HepG2 (cell line): ENCODE data around the gene ME2. TPM values are rescaled to one million over a fixed set of nuclear protein-coding genes. Genes with fewer than 3 reads are reported as not detected.

ENCODE experiments used
- ATAC-seq: fragments of 200-7000 bp; cut with Tn5 transposase; 3 replicates; pipeline ENCODE4 v1.9.1; 2020; ENCODE audit warnings: mild to moderate bottlenecking, moderate library complexity
- BruUV-seq: library from RNA; stranded (reverse); fragments of 400-500 nt; replicated peaks from 2 replicates; lab custom pipeline; 2021; lab: Mats Ljungman, UMichigan
- CTCF ChIA-PET: fragments of 300-600 bp; formaldehyde crosslinking; extraction: SDS; loops from one replicate; lab custom pipeline; 2021; ENCODE audit warnings: low total read pairs, inconsistent platforms, low intra/inter-chr PET ratio; lab: Yijun Ruan, JAX
- POLR2A ChIA-PET: fragments of 350-600 bp; sonication (Branson Sonifier 250); formaldehyde crosslinking; loops from one replicate; lab custom pipeline; 2020; ENCODE audit warnings: antibody characterized with exemption, inconsistent platforms; lab: Yijun Ruan, JAX
- DNase-seq: peaks from one replicate; pipeline ENCODE4 v3.0.0-alpha.2; 2015; ENCODE audit warnings: low spot score
- FAIRE-seq: peaks from 3 replicates; lab custom pipeline; 2011; peaks lifted over from hg19 to GRCh38; lab: Jason Lieb, UNC
- H2AFZ ChIP-seq: one replicate; pipeline ENCODE4 v1.6.1; 2011; ENCODE audit warnings: low read length, inconsistent platforms
- H3K27ac ChIP-seq: fragments of 300-600 bp; 3 replicates; pipeline ENCODE4 v1.8.0; 2011; ENCODE audit warnings: mixed run types, mild to moderate bottlenecking, mixed read lengths, low read length, inconsistent platforms; ENCODE audit not compliant: insufficient read depth; ENCODE audit errors: extremely low read length
- H3K27me3 ChIP-seq, 2 experiments: fragments of 200-600 bp in 1 of 2; 2 replicates in 1 of 2; 3 replicates in 1 of 2; pipeline versions ENCODE4 v1.6.0 to v1.8.0; 2011; ENCODE audit warnings: low read length in 2 of 2, mild to moderate bottlenecking in 2 of 2, moderate library complexity in 2 of 2, inconsistent platforms in 1 of 2; ENCODE audit not compliant: insufficient read depth in 2 of 2, control insufficient read depth in 1 of 2
- H3K36me3 ChIP-seq, 2 experiments: fragments of 200-600 bp in 1 of 2; replicated peaks in 1 of 2; 2 replicates in 1 of 2; 3 replicates in 1 of 2; pipeline versions ENCODE4 v1.5.1 to v1.8.0; 2011; ENCODE audit warnings: low read length in 2 of 2, inconsistent platforms in 1 of 2; ENCODE audit not compliant: insufficient read depth in 2 of 2, control insufficient read depth in 1 of 2
- H3K4me1 ChIP-seq: 2 replicates; pipeline ENCODE4 v1.5.1; 2012; ENCODE audit warnings: low read length, inconsistent platforms; ENCODE audit not compliant: insufficient read depth
- H3K4me2 ChIP-seq: 2 replicates; pipeline ENCODE4 v1.6.0; 2011; ENCODE audit warnings: low read depth, low read length, inconsistent platforms
- H3K4me3 ChIP-seq, 3 experiments: fragments of 200-600 bp in 1 of 3; sonication (generic), shearing (Covaris generic) in 1 of 3; replicated peaks in 1 of 3; 2 replicates each; pipeline ENCODE4 v1.5.1; 2011 to 2016; ENCODE audit warnings: low read length in 3 of 3, inconsistent platforms in 2 of 3, low read depth in 2 of 3, mild to moderate bottlenecking in 2 of 3, control low read depth in 1 of 3, mixed read lengths in 1 of 3; ENCODE audit not compliant: insufficient read depth in 1 of 3
- H3K79me2 ChIP-seq: one replicate; pipeline ENCODE4 v1.6.1; 2011; ENCODE audit warnings: low read length, inconsistent platforms; ENCODE audit not compliant: insufficient read depth
- H3K9ac ChIP-seq: 2 replicates; pipeline ENCODE4 v1.6.0; 2011; ENCODE audit warnings: mild to moderate bottlenecking, low read depth, low read length, inconsistent platforms; ENCODE audit not compliant: insufficient read depth
- H3K9me3 ChIP-seq: 2 replicates; pipeline ENCODE4 v1.5.1; 2012; ENCODE audit warnings: mild to moderate bottlenecking, low read length
- H4K20me1 ChIP-seq: 2 replicates; pipeline ENCODE4 v1.6.0; 2011; ENCODE audit warnings: inconsistent platforms, mild to moderate bottlenecking, low read length, moderate library complexity; ENCODE audit not compliant: insufficient read depth
- ATF1 ChIP-seq: IDR thresholded peaks from 2 replicates; pipeline ENCODE4 v1.6.1; 2016; ENCODE audit warnings: mild to moderate bottlenecking, control low read depth
- ATM ChIP-seq: fragments of 450-650 bp; IDR thresholded peaks from 2 replicates; pipeline ENCODE4 v1.7.1; 2017; ENCODE audit warnings: mild to moderate bottlenecking, borderline replicate concordance
- NFATC3 ChIP-seq: sonication (generic); formaldehyde crosslinking; IDR thresholded peaks from 2 replicates; pipeline ENCODE4 v1.5.1; 2020; ENCODE audit warnings: mild to moderate bottlenecking, missing genetic modification reagents
- ZBTB1 ChIP-seq: sonication (generic); formaldehyde crosslinking; IDR thresholded peaks from 2 replicates; pipeline ENCODE4 v1.4.0; 2020; ENCODE audit warnings: missing genetic modification reagents, borderline replicate concordance
- ZNF160 ChIP-seq: sonication (generic); formaldehyde crosslinking; IDR thresholded peaks from 2 replicates; pipeline ENCODE4 v1.8.0; 2022; ENCODE audit warnings: mild to moderate bottlenecking, inconsistent platforms, missing genetic modification reagents
- ZNF510 ChIP-seq: sonication (generic); formaldehyde crosslinking; IDR thresholded peaks from 2 replicates; pipeline ENCODE4 v1.4.0; 2020; ENCODE audit warnings: low read depth, mild to moderate bottlenecking, missing genetic modification reagents
- ZNF556 ChIP-seq: sonication (generic); formaldehyde crosslinking; IDR thresholded peaks from 2 replicates; pipeline ENCODE4 v1.4.0; 2020; ENCODE audit warnings: mild to moderate bottlenecking, missing genetic modification reagents, borderline replicate concordance
- ZNF567 ChIP-seq: sonication (generic); formaldehyde crosslinking; IDR thresholded peaks from 2 replicates; pipeline ENCODE4 v1.8.1; 2023; ENCODE audit warnings: mild to moderate bottlenecking, missing genetic modification reagents, borderline replicate concordance
- WGBS: methylation state at CpG from one replicate; pipeline ENCODE4 v1.1.6; 2017; ENCODE audit warnings: low lambda C conversion rate; 5-methylcytosine and 5-hydroxymethylcytosine counted together
- in situ Hi-C: cut with HindIII; loops from 2 replicates; pipeline ENCODE4 v1.10.0; 2017; ENCODE audit warnings: low pct_unique_long_range_greater_than_20kb; ENCODE audit not compliant: extremely low pct_ligation_motif_present
- intact Hi-C: fragments of 100-400 bp; cut with micrococcal nuclease; formaldehyde crosslinking; loops from one replicate; pipeline ENCODE4 v1.10.0; 2022; ENCODE audit not compliant: unreplicated experiment
- polyA plus RNA-seq, 8 experiments: library from polyadenylated mRNA; depleted of rRNA in 3 of 8; stranded (reverse) in 7 of 8; unstranded in 1 of 8; fragments of >200 nt; fragmentation: Illumina TruSeq in 4 of 8; extraction: Trizol in 4 of 8; gene quantifications; 2 replicates each; pipeline versions ENCODE4 v1.2.1 to v1.2.3, GENCODE V29; 2011 to 2016; ENCODE audit warnings: low read depth in 4 of 8, missing spikeins in 1 of 8, mixed read lengths in 1 of 8; ENCODE audit not compliant: insufficient read depth in 1 of 8
- total RNA-seq, 5 experiments: library from RNA; depleted of rRNA; stranded (reverse); fragments of >200 nt; fragmentation: Illumina TruSeq; extraction: Trizol; gene quantifications; 2 replicates each; pipeline ENCODE4 v1.2.3, GENCODE V29; 2016; ENCODE audit warnings: low read depth in 1 of 5
- TF ChIP-seq, protein P1 (sequence below), 2 experiments: fragments of 450-650 bp in 1 of 2; sonication (generic) in 1 of 2; formaldehyde crosslinking in 1 of 2; IDR thresholded peaks; 2 replicates each; pipeline versions ENCODE4 v1.6.1 to v1.8.0; 2016 to 2022; ENCODE audit warnings: antibody characterized with exemption in 1 of 2, mild to moderate bottlenecking in 1 of 2, missing genetic modification reagents in 1 of 2
- TF ChIP-seq, protein P2 (sequence below): sonication (generic); formaldehyde crosslinking; IDR thresholded peaks from 2 replicates; pipeline ENCODE4 v1.8.0; 2022; ENCODE audit warnings: low read depth, missing genetic modification reagents
- TF ChIP-seq, protein P3 (sequence below): sonication (generic); formaldehyde crosslinking; IDR thresholded peaks from 2 replicates; pipeline ENCODE4 v1.4.0; 2020; ENCODE audit warnings: missing genetic modification reagents
- TF ChIP-seq, protein P4 (sequence below): sonication (generic); formaldehyde crosslinking; IDR thresholded peaks from 2 replicates; pipeline ENCODE4 v1.4.0; 2020; ENCODE audit warnings: missing genetic modification reagents; ENCODE audit errors: not compliant biosample characterization

The ME2 gene
- total and polyA plus RNA-seq, 2 of the 13 experiments (the other 11 are each of a cell fraction or from before 2014, with no cell fraction given) = 17.3 to 20.6 TPM

DNA sequence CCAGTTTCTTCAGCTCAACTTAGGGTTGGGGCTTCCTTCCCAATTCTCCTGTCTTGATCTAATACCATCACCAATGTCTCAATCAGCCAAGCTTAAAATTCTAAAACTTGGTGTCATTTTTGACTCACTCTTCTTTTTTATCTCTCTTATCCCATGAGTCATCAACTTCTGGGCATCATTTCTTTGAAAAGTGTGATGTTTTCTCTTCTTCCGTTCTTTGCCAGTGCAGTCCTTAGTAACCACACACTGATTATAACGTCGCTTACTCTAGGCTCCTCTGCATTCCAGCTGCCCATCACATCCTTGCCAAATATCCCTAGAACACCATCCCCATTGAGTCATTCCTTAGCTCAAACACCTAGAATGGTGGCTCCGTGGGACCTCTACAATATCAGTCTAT lies 31.7 kb upstream of the ME2 start:
- ATAC-seq = no peak
- POLR2A ChIA-PET = no interaction called here
- WGBS = 66% methylated on average over 4 of the region's 4 CpGs
- no peak for TF ChIP-seq ZNF160 (CRISPR knock-in tag)
- no peak for TF ChIP-seq NFATC3 (CRISPR knock-in tag)
- TF ChIP-seq ZBTB1 (CRISPR knock-in tag) = no peak
- no peak for TF ChIP-seq ATF1 (CRISPR knock-in tag)
- no peak for TF ChIP-seq ATM
- TF ChIP-seq, protein P1, sequence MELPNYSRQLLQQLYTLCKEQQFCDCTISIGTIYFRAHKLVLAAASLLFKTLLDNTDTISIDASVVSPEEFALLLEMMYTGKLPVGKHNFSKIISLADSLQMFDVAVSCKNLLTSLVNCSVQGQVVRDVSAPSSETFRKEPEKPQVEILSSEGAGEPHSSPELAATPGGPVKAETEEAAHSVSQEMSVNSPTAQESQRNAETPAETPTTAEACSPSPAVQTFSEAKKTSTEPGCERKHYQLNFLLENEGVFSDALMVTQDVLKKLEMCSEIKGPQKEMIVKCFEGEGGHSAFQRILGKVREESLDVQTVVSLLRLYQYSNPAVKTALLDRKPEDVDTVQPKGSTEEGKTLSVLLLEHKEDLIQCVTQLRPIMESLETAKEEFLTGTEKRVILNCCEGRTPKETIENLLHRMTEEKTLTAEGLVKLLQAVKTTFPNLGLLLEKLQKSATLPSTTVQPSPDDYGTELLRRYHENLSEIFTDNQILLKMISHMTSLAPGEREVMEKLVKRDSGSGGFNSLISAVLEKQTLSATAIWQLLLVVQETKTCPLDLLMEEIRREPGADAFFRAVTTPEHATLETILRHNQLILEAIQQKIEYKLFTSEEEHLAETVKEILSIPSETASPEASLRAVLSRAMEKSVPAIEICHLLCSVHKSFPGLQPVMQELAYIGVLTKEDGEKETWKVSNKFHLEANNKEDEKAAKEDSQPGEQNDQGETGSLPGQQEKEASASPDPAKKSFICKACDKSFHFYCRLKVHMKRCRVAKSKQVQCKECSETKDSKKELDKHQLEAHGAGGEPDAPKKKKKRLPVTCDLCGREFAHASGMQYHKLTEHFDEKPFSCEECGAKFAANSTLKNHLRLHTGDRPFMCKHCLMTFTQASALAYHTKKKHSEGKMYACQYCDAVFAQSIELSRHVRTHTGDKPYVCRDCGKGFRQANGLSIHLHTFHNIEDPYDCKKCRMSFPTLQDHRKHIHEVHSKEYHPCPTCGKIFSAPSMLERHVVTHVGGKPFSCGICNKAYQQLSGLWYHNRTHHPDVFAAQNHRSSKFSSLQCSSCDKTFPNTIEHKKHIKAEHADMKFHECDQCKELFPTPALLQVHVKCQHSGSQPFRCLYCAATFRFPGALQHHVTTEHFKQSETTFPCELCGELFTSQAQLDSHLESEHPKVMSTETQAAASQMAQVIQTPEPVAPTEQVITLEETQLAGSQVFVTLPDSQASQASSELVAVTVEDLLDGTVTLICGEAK (IDR thresholded peaks at IDR 0.05) = no peak
- TF ChIP-seq, protein P1 (CRISPR knock-in tag; IDR thresholded peaks at IDR 0.05) = no peak
- TF ChIP-seq, protein P2, sequence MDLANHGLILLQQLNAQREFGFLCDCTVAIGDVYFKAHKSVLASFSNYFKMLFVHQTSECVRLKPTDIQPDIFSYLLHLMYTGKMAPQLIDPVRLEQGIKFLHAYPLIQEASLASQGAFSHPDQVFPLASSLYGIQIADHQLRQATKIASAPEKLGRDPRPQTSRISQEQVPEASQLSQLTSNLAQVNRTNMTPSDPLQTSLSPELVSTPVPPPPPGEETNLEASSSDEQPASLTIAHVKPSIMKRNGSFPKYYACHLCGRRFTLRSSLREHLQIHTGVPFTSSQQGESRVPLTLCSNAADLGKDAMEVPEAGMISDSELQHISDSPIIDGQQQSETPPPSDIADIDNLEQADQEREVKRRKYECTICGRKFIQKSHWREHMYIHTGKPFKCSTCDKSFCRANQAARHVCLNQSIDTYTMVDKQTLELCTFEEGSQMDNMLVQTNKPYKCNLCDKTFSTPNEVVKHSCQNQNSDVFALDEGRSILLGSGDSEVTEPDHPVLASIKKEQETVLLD (CRISPR knock-in tag) = no peak
- TF ChIP-seq ZNF556 (CRISPR knock-in tag) = no peak
- TF ChIP-seq, protein P3, sequence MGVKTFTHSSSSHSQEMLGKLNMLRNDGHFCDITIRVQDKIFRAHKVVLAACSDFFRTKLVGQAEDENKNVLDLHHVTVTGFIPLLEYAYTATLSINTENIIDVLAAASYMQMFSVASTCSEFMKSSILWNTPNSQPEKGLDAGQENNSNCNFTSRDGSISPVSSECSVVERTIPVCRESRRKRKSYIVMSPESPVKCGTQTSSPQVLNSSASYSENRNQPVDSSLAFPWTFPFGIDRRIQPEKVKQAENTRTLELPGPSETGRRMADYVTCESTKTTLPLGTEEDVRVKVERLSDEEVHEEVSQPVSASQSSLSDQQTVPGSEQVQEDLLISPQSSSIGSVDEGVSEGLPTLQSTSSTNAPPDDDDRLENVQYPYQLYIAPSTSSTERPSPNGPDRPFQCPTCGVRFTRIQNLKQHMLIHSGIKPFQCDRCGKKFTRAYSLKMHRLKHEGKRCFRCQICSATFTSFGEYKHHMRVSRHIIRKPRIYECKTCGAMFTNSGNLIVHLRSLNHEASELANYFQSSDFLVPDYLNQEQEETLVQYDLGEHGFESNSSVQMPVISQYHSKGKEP (CRISPR knock-in tag) = no peak
- no peak for TF ChIP-seq ZNF510
- TF ChIP-seq ZNF567 (CRISPR knock-in tag) = no peak
- TF ChIP-seq, protein P4, sequence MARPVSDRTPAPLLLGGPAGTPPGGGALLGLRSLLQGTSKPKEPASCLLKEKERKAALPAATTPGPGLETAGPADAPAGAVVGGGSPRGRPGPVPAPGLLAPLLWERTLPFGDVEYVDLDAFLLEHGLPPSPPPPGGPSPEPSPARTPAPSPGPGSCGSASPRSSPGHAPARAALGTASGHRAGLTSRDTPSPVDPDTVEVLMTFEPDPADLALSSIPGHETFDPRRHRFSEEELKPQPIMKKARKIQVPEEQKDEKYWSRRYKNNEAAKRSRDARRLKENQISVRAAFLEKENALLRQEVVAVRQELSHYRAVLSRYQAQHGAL = no peak

More for the DNA sequence above, 31.7 kb upstream of the ME2 start:
- Histone ChIP-seq H4K20me1 (no peaks in the 10 kb centered on the region), H3K4me3 (no peak overlapping the region), H3K9ac (no peak overlapping the region), H3K27me3 (no peaks in the 10 kb centered on the region), H3K79me2 (no peaks in the 10 kb centered on the region), H3K36me3 (no peaks in the 10 kb centered on the region), H2AFZ (no peak overlapping the region), H3K9me3 (no peaks in the 10 kb centered on the region), H3K4me1 (no peaks in the 10 kb centered on the region), H3K4me2 (no peak overlapping the region), H3K27ac (no peak overlapping the region)
- CTCF ChIA-PET = no interaction called here
- intact Hi-C loops (no loop called here), in situ Hi-C loops (no loop called here)
- BruUV-seq = no TSS peak
- FAIRE-seq (no peak), DNase-seq (no peak)
